Measurements from ENCODE around the gene XPOT.

XPOT gene

DNA sequence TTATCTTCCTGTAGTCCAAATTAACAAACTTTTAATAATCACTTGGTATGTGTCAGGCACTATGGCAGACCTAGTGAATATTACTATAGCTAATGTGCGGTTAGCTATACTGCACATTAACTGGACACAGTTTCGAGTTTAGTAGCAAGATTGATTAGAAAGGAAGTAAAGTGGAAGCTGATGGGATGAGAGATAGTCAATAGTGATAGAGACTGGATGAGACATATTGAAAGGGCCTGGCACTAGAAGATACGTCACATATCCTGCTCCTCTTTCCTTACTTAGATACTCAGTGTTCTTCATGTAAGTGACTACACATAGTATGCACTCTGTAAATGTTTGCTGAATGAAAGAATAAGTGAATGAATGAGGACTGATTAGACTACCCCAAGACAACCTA lies 53.3 kb downstream of the XPOT start:
- in situ Hi-C loops (cut with HindIII; ENCODE audit: low pct_ligation_motif_present, low pct_unique_long_range_greater_than_20kb, low sequenced_read_pairs): no loop called here
- no peak for DNase-seq

- DNase-seq: no peak
- in situ Hi-C loops (cut with HindIII; ENCODE audit: low pct_ligation_motif_present, low pct_unique_long_range_greater_than_20kb, low sequenced_read_pairs): no loop called here
These were observed 53.7 kb downstream of the XPOT start for GRCh38 chr12:64457923-64458322.

GRCh38 chr12:64459394-64459891 lies 55.3 kb downstream of the XPOT start:
- in situ Hi-C loops (cut with HindIII; ENCODE audit: low pct_ligation_motif_present, low pct_unique_long_range_greater_than_20kb, low sequenced_read_pairs): no loop called here
- DNase-seq: peak; percentile 58

- in situ Hi-C loops (cut with HindIII; ENCODE audit: low pct_ligation_motif_present, low pct_unique_long_range_greater_than_20kb, low sequenced_read_pairs): no loop called here
- DNase-seq: peak; percentile 66
These were observed 57.6 kb downstream of the XPOT start for GRCh38 chr12:64461634-64462414.

DNA sequence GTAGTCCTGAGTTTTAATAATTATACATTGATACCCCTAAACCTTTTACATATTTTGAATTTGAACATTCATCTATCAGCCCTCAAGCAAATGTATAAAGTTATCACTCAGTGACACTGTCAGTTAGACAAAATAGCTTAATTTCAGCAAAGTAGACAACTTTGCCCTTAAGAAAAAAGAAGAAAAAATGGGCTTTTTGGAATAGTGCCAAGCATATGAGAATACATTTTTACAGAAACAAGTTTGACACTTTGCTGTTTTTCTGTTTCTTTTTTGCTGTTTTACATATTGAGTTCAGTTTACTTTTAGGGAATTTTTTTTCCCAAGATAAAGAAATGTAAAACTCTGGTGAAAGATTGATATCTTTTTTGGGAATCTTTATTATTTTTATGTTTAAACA lies 62.0 kb downstream of the XPOT start:
- in situ Hi-C loops (cut with HindIII; ENCODE audit: low pct_ligation_motif_present, low pct_unique_long_range_greater_than_20kb, low sequenced_read_pairs): no loop called here
- DNase-seq: no peak

GRCh38 chr12:64468966-64469365 lies 64.8 kb downstream of the XPOT start:
- no peak for DNase-seq
- in situ Hi-C loops (cut with HindIII; ENCODE audit: low pct_ligation_motif_present, low pct_unique_long_range_greater_than_20kb, low sequenced_read_pairs): no loop called here

- in situ Hi-C loops (cut with HindIII; ENCODE audit: low pct_ligation_motif_present, low pct_unique_long_range_greater_than_20kb, low sequenced_read_pairs): no loop called here
These were observed 65.4 kb downstream of the XPOT start for GRCh38 chr12:64469455-64470142.

GRCh38 chr12:64470495-64470894 lies 66.3 kb downstream of the XPOT start:
- DNase-seq: no peak
- in situ Hi-C loops (cut with HindIII; ENCODE audit: low pct_ligation_motif_present, low pct_unique_long_range_greater_than_20kb, low sequenced_read_pairs): no loop called here

More at GRCh38 chr12:64469455-64470142, 65.4 kb downstream of the XPOT start:
- DNase-seq: no peak

GRCh38 chr12:64473176-64473575 lies 69.0 kb downstream of the XPOT start:
- no peak for DNase-seq
- in situ Hi-C loops (cut with HindIII; ENCODE audit: low pct_ligation_motif_present, low pct_unique_long_range_greater_than_20kb, low sequenced_read_pairs): no loop called here

GRCh38 chr12:64475518-64475917 lies 71.3 kb downstream of the XPOT start:
- in situ Hi-C loops (cut with HindIII; ENCODE audit: low pct_ligation_motif_present, low pct_unique_long_range_greater_than_20kb, low sequenced_read_pairs): no loop called here
- no peak for DNase-seq

- in situ Hi-C loops (cut with HindIII; ENCODE audit: low pct_ligation_motif_present, low pct_unique_long_range_greater_than_20kb, low sequenced_read_pairs): no loop called here
- DNase-seq: no peak
These were observed 72.7 kb downstream of the XPOT start for GRCh38 chr12:64476844-64477243.

DNA sequence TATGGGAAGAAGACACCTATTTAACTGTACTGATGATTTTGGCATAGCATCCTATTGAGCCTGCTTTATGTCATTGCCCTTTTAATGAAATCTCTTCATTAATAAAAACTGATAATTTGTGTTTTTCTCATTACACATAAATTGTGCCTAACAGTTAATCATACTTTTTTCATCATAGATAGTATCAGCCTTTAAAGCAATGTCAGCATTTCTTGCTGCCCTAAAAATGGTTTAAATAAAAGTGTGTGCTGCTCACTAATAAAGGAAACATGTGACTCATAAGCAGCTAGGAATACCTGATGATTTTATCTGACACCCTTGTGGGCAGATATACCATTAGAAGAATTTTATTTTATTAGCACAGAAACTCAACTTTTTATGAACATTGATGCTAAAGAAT lies 74.5 kb downstream of the XPOT start:
- in situ Hi-C loops (cut with HindIII; ENCODE audit: low pct_ligation_motif_present, low pct_unique_long_range_greater_than_20kb, low sequenced_read_pairs): no loop called here
- DNase-seq: no peak

GRCh38 chr12:64480148-64480547 lies 76.0 kb downstream of the XPOT start:
- in situ Hi-C loops (cut with HindIII; ENCODE audit: low pct_ligation_motif_present, low pct_unique_long_range_greater_than_20kb, low sequenced_read_pairs): no loop called here
- DNase-seq: no peak

DNA sequence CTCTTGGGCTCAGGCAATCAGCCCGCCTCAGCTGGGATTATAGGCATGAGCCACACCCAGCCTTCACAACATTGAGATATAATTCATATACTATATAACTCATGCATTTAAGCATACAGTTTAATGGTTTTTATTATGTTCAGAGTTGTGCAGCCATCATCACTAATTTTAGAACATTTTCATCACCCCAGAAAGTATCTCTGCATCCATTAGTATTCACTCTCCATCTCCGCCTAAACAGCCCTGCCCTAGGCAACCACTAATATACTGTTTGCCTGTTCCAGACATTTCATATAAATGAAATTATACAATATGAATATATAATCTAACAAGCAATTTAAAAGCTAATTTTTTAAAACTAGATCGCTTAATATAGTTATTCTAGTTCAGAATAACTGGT lies 82.5 kb downstream of the XPOT start:
- in situ Hi-C loops (cut with HindIII; ENCODE audit: low pct_ligation_motif_present, low pct_unique_long_range_greater_than_20kb, low sequenced_read_pairs): no loop called here
- DNase-seq: no peak

DNA sequence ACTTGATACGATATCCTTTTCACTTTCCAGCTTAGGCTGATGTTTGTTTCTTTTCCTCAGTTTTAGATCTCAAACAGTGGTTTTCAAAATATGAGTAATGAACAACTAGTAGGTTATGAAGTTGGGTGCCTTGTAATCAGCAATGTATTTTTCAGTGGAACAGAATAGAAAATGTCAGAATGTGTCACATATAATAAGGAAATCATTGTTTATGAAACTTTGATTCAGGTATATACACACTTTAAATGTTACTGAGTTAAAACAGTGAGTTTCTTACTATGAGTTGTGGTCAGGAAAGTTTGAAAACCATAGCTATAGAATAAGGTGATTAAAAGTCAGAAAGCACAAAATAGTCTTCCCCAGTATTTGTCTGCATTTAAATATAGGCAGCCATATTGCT lies 87.5 kb downstream of the XPOT start:
- DNase-seq: no peak
- in situ Hi-C loops (cut with HindIII; ENCODE audit: low pct_ligation_motif_present, low pct_unique_long_range_greater_than_20kb, low sequenced_read_pairs): no loop called here

- in situ Hi-C loops (cut with HindIII; ENCODE audit: low pct_ligation_motif_present, low pct_unique_long_range_greater_than_20kb, low sequenced_read_pairs): no loop called here
- DNase-seq: no peak
These were observed 89.3 kb downstream of the XPOT start for GRCh38 chr12:64493513-64493912.

DNA sequence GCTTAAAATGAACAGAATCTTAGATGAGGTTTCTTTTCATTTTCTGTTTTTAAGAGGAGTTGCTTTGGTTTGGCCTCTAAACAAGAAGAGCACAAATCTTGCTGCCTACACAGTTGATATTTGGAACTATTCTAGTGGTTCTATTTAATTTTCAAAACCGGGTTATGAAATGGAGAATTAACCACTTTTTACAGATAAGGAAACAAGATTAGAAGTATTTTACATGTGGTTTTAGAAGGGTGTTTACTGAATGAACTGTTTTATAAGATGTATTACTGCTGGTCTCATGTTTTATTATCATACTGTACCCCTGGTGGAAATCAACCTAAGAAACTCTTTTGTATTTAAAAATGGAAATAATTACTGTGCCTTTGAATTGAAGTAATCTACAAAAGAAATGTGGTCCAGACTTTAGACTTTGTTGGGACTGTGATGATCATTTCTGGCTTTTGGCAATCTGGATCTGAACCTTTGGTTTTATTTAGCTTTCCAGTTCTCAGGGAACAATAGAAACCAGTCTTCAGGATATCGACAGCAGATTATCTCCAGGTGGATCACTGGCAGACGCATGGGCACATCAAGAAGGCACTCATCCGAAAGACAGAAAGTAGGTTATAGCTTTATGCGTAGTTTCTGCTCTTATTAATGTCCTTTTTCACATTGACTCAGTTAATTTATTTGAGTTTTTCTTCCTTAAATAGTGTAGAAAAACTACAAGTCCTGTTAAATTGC lies 91.0 kb downstream of the XPOT start:
- in situ Hi-C loops (cut with HindIII; ENCODE audit: low pct_ligation_motif_present, low pct_unique_long_range_greater_than_20kb, low sequenced_read_pairs): no loop called here
- no peak for DNase-seq

DNA sequence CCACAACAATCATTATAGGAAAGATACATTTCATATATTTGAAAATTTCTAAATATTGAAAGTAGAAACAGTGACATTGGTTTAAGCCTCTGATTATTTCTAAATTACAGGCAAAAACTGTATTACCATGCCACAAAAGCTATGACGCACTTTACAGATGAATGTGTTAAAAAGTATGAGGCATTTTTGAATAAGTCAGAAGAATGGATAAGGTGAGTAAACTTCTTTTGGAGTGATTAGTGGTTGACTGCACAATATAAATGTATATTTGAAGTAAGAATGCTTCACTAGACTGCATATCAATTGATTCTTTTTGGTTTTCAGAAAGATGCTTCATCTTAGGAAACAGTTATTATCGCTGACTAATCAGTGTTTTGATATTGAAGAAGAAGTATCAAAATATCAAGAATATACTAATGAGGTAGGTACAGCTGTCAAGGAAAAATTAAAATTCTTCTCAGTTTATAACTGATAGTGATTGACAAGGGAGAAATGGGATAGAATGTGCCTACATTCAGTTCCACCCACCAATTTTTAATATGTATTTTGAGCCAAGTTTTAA lies 92.7 kb downstream of the XPOT start:
- in situ Hi-C loops (cut with HindIII; ENCODE audit: low pct_ligation_motif_present, low pct_unique_long_range_greater_than_20kb, low sequenced_read_pairs): no loop called here
- no peak for DNase-seq

DNA sequence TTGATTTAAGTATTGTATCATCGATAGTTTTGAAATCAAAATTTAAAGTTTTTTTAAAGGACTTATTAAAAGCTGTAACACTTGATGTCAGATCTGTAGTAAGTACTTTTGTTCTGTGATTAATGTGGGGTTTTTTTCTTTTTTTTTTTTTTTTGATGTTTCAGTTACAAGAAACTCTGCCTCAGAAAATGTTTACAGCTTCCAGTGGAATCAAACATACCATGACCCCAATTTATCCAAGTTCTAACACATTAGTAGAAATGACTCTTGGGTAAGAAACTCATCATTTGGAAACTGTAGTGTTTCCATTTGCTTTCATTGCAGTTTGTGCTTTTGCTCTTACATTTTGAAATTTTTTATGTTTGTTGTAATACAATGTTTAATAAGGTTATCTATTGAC lies 93.3 kb downstream of the XPOT start:
- in situ Hi-C loops (cut with HindIII; ENCODE audit: low pct_ligation_motif_present, low pct_unique_long_range_greater_than_20kb, low sequenced_read_pairs): no loop called here
- no peak for DNase-seq

Measured in ACHN (cell line).